Muscle of leg (tissue), 16 donors: ENCODE data around the gene MTNR1A. TPM values are rescaled to one million over a fixed set of nuclear protein-coding genes. Genes with fewer than 3 reads are reported as not detected.
A peak's percentile ranks its signal among the peaks of the same experiment; 100 is the strongest.

Experiments
- DNase-seq: peaks from one replicate; pipeline ENCODE4 v3.0.0; 2013
- H3K27ac ChIP-seq: one replicate; pipeline ENCODE4 v1.5.1; 2013; ENCODE audit warnings: mild to moderate bottlenecking, low read length, control low read depth
- H3K27me3 ChIP-seq: one replicate; pipeline ENCODE4 v1.6.1; 2013; ENCODE audit warnings: low read length; ENCODE audit not compliant: control insufficient read depth, insufficient read depth
- H3K36me3 ChIP-seq: one replicate; pipeline ENCODE4 v1.6.1; 2013; ENCODE audit warnings: low read length; ENCODE audit not compliant: control insufficient read depth, insufficient read depth
- H3K4me1 ChIP-seq: one replicate; pipeline ENCODE4 v1.6.1; 2013; ENCODE audit warnings: low read length; ENCODE audit not compliant: control insufficient read depth, insufficient read depth
- H3K4me3 ChIP-seq: one replicate; pipeline ENCODE4 v1.5.1; 2013; ENCODE audit warnings: low read length, control low read depth
- H3K9me3 ChIP-seq: replicated peaks from 2 replicates; pipeline ENCODE4 v1.6.1; 2013; ENCODE audit warnings: low read depth, low read length; ENCODE audit not compliant: control insufficient read depth
- WGBS: methylation state at CpG from one replicate; pipeline ENCODE4 v1.1.5; 2013; ENCODE audit warnings: missing lambda C conversion rate; ENCODE audit not compliant: insufficient coverage; 5-methylcytosine and 5-hydroxymethylcytosine counted together
- long read RNA-seq, 11 donors: transcript quantifications; one replicate each; lab custom pipeline, GENCODE V29; 2026
- polyA plus RNA-seq, 8 donors: library from polyadenylated mRNA; unstranded; fragments of 120-200 nt; gene quantifications; one replicate each; pipeline versions ENCODE4 v1.2.1 to v1.2.3, GENCODE V29; 2013; ENCODE audit warnings: inconsistent platforms in 1 of 8, low replicate concordance in 1 of 8; ENCODE audit not compliant: insufficient read length in 8 of 8, insufficient read depth in 1 of 8
- total RNA-seq: library from RNA; stranded (reverse); fragments of 120-200 nt; gene quantifications from one replicate; pipeline ENCODE4 v1.2.4, GENCODE V29; 2013

MTNR1A gene
- total RNA-seq (0.13 TPM), polyA plus RNA-seq (under 1 TPM in 3 of 8 donors, not detected in 5; 0.09 to 0.20 (median 0.14) TPM)
- long read RNA-seq, donor 1, result 0 reads
- long read RNA-seq, donor 2, result 0 reads
- long read RNA-seq, donor 3, result 0 reads
- long read RNA-seq, donor 4, result 0 reads
- long read RNA-seq, donor 5, result 0 reads
- long read RNA-seq, donor 6, result 0 reads
- long read RNA-seq, donor 7, result 0 reads
- long read RNA-seq, donor 8, result 0 reads
- long read RNA-seq, donor 9, result 0 reads
- long read RNA-seq, donor 10, result 0 reads
- long read RNA-seq, donor 11, result 0 reads

GRCh38 chr4:186554914-186555827, at the start of gene MTNR1A:
Gene MTNR1A, minus strand, starts transcription at chr4:186555567. Its CDS starts 202 bp downstream, at chr4:186555365.
- H3K27me3 ChIP-seq, result peaks cover 20% of the 10 kb centered on the region
- H3K4me1 ChIP-seq, result peaks cover 6% of the 10 kb centered on the region
- DNase-seq, result peak; percentile 5
- H3K4me3 ChIP-seq, result peak within 1 kb of the TSS; percentile 26
- H3K36me3 ChIP-seq, result no peaks in the 10 kb centered on the region
- under 1% methylated on average over 88 of the region's 91 CpGs for WGBS
- H3K27ac ChIP-seq, result no peak within 1 kb of the TSS
- no peaks in the 10 kb centered on the region for H3K9me3 ChIP-seq

- no peaks in the 10 kb centered on the region for H3K4me1 ChIP-seq
- no peaks in the 10 kb centered on the region for H3K9me3 ChIP-seq
- H3K4me3 ChIP-seq, result no peak overlapping the region
- DNase-seq, result no peak
- H3K27me3 ChIP-seq, result no peaks in the 10 kb centered on the region
- peaks cover 75% of the 10 kb centered on the region for H3K36me3 ChIP-seq
- no peak overlapping the region for H3K27ac ChIP-seq
- 75% methylated on average over 2 of the region's 7 CpGs for WGBS
These were observed 48.9 kb upstream of the MTNR1A start for GRCh38 chr4:186604124-186604807.

- DNase-seq, result no peak
- Histone ChIP-seq H3K4me3 (no peak overlapping the region), H3K27ac (no peak overlapping the region), H3K27me3 (no peaks in the 10 kb centered on the region), H3K9me3 (no peaks in the 10 kb centered on the region), H3K36me3 (peaks cover 73% of the 10 kb centered on the region), H3K4me1 (no peaks in the 10 kb centered on the region)
- 98% methylated on average over 4 of the region's 9 CpGs for WGBS
These were observed 47.6 kb upstream of the MTNR1A start for GRCh38 chr4:186602978-186603377.

- DNase-seq, result no peak
- Histone ChIP-seq H3K27ac (no peak overlapping the region), H3K36me3 (peaks cover 60% of the 10 kb centered on the region), H3K9me3 (no peaks in the 10 kb centered on the region), H3K27me3 (no peaks in the 10 kb centered on the region), H3K4me3 (no peak overlapping the region), H3K4me1 (no peaks in the 10 kb centered on the region)
- WGBS, result 92% methylated on average over 7 of the region's 10 CpGs
These were observed 44.1 kb upstream of the MTNR1A start for GRCh38 chr4:186599483-186599882.

GRCh38 chr4:186598686-186599085, 43.3 kb upstream of the MTNR1A start:
- DNase-seq, result no peak
- Histone ChIP-seq H3K9me3 (no peaks in the 10 kb centered on the region), H3K4me1 (no peaks in the 10 kb centered on the region), H3K4me3 (no peak overlapping the region), H3K27me3 (no peaks in the 10 kb centered on the region), H3K36me3 (peaks cover 60% of the 10 kb centered on the region), H3K27ac (no peak overlapping the region)
- whole genome bisulfite sequencing, result 94% methylated on average over 5 of the region's 7 CpGs

GRCh38 chr4:186596850-186597390, 41.6 kb upstream of the MTNR1A start:
- DNase-seq, result no peak
- H3K9me3 ChIP-seq, result no peaks in the 10 kb centered on the region
- H3K4me1 ChIP-seq, result no peaks in the 10 kb centered on the region
- no peaks in the 10 kb centered on the region for H3K27me3 ChIP-seq
- peaks cover 54% of the 10 kb centered on the region for H3K36me3 ChIP-seq
- no peak overlapping the region for H3K4me3 ChIP-seq
- no peak overlapping the region for H3K27ac ChIP-seq
- WGBS, result 91% methylated on average over 19 of the region's 23 CpGs

- 98% methylated on average over 11 of the region's 12 CpGs for WGBS
- no peak for DNase-seq
- H3K27me3 ChIP-seq, result no peaks in the 10 kb centered on the region
- H3K4me1 ChIP-seq, result no peaks in the 10 kb centered on the region
- H3K9me3 ChIP-seq, result no peaks in the 10 kb centered on the region
- no peak overlapping the region for H3K4me3 ChIP-seq
- no peak overlapping the region for H3K27ac ChIP-seq
- H3K36me3 ChIP-seq, result peaks cover 55% of the 10 kb centered on the region
These were observed 41.0 kb upstream of the MTNR1A start for GRCh38 chr4:186596346-186596745.

- H3K4me1 ChIP-seq, result no peaks in the 10 kb centered on the region
- 83% methylated on average over 2 of the region's 7 CpGs for WGBS
These were observed 38.2 kb upstream of the MTNR1A start for GRCh38 chr4:186593587-186593973.

GRCh38 chr4:186592966-186593586, 37.7 kb upstream of the MTNR1A start:
- Histone ChIP-seq H3K4me3 (no peak overlapping the region), H3K9me3 (no peaks in the 10 kb centered on the region), H3K4me1 (no peaks in the 10 kb centered on the region), H3K27ac (no peak overlapping the region), H3K36me3 (peaks cover 45% of the 10 kb centered on the region), H3K27me3 (no peaks in the 10 kb centered on the region)
- WGBS, result 86% methylated on average over 6 of the region's 13 CpGs
- no peak for DNase-seq

More at GRCh38 chr4:186593587-186593973, 38.2 kb upstream of the MTNR1A start:
- Histone ChIP-seq H3K9me3 (no peaks in the 10 kb centered on the region), H3K27me3 (no peaks in the 10 kb centered on the region), H3K27ac (no peak overlapping the region), H3K36me3 (peaks cover 42% of the 10 kb centered on the region), H3K4me3 (no peak overlapping the region)
- no peak for DNase-seq
